Lower leg skin (tissue), 3 donors: ENCODE data around the gene DCAF17.

Experiments
- CTCF ChIP-seq, 3 donors: fragments of 450-650 bp; IDR thresholded peaks; one replicate each; pipeline ENCODE4 v1.5.1; 2016; ENCODE audit warnings: antibody characterized with exemption in 3 of 3, mild to moderate bottlenecking in 3 of 3, moderate library complexity in 2 of 3
- POLR2A ChIP-seq, 2 donors: fragments of 450-650 bp; IDR thresholded peaks; one replicate each; pipeline ENCODE4 v1.6.1; 2016 to 2017; ENCODE audit warnings: antibody characterized with exemption in 2 of 2, mild to moderate bottlenecking in 1 of 2, moderate library complexity in 1 of 2

GRCh38 chr2:171407676-171408044, 26.4 kb upstream of the DCAF17 start:
- TF ChIP-seq CTCF (IDR thresholded peaks at IDR 0.05) (no peak), POLR2A (IDR thresholded peaks at IDR 0.05) (no peak)
